HFF-Myc (cell line): Measurements from ENCODE around the gene TPM3.
A peak's percentile ranks its signal among the peaks of the same experiment; 100 is the strongest.
"Not testable (repeated sequence)": the region's sequence is repeated elsewhere in the genome, so short reads cannot be mapped to it uniquely, and the experiment has no call there.

Experiments
- DNase-seq: peaks from one replicate; pipeline ENCODE4 v3.0.0-alpha.2; 2011; ENCODE audit warnings: low read depth; ENCODE audit errors: extremely low read depth
- H3K4me3 ChIP-seq: replicated peaks from 2 replicates; pipeline ENCODE4 v1.5.1; 2011; ENCODE audit warnings: low read depth, mild to moderate bottlenecking, control low read depth, low read length
- CTCF ChIP-seq: IDR thresholded peaks from 2 replicates; pipeline ENCODE4 v1.5.1; 2012; ENCODE audit warnings: mild to moderate bottlenecking, low read depth, low read length, control low read depth; ENCODE audit errors: missing control alignments

Gene TPM3

GRCh38 chr1:154207262-154207661 lies 15.4 kb upstream of the TPM3 start:
- DNase-seq = no peak
- no peak overlapping the region for H3K4me3 ChIP-seq
- TF ChIP-seq CTCF = no peak

- no peak within 1 kb of the TSS for H3K4me3 ChIP-seq
- TF ChIP-seq CTCF = no peak
- no peak for DNase-seq
Observed at GRCh38 chr1:154206196-154206595, 14.3 kb upstream of the TPM3 start, which contains the start of gene CFAP141. TSS of gene CFAP141 (minus strand) at chr1:154206333. CDS start at chr1:154206307, 26 bp downstream.

GRCh38 chr1:154205778-154206177 lies 13.9 kb upstream of the TPM3 start:
- H3K4me3 ChIP-seq, DNase-seq: not testable (repeated sequence)

GRCh38 chr1:154199563-154199879 lies 7.6 kb upstream of the TPM3 start:
- TF ChIP-seq CTCF = no peak
- H3K4me3 ChIP-seq = no peak overlapping the region
- DNase-seq = no peak

GRCh38 chr1:154198756-154199562 lies 7.1 kb upstream of the TPM3 start:
- no peak overlapping the region for H3K4me3 ChIP-seq
- DNase-seq = no peak
- peak; percentile 55 for TF ChIP-seq CTCF

- no peak for DNase-seq
Observed at GRCh38 chr1:154193821-154194220, 1.9 kb upstream of the TPM3 start.

GRCh38 chr1:154192476-154192875 lies 576 bp upstream of the TPM3 start:
- H3K4me3 ChIP-seq = no peak overlapping the region
- DNase-seq = no peak
- no peak for TF ChIP-seq CTCF

More at GRCh38 chr1:154193821-154194220, 1.9 kb upstream of the TPM3 start:
- TF ChIP-seq CTCF = no peak
- H3K4me3 ChIP-seq = no peak overlapping the region
